ENCODE results near the gene FAM161B.
"Not testable (repeated sequence)": the region's sequence is repeated elsewhere in the genome, so short reads cannot be mapped to it uniquely, and the experiment has no call there.

The FAM161B gene

DNA sequence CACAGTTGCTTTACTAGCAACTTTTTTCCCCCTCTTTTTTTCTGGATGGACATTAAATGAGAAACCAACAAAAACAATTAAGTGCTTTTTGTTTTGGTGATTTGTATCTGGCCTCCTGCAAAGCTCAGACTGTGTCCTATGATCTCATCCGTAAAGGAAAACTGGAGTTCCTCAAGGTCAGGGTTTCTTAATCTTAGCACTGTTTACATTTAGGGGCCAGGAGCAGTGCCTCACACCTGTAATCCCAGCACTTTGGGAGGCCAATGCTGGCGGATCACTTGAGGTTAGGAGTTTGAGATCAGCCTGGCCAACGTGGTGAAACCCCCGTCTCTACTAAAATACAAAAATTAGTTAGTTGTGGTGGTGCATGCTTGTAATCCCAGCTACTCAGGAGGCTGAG is 41.2 kb upstream of the FAM161B start:
- H3K4me3 ChIP-seq (ENCODE audit: insufficient read depth, low read length, poor library complexity, severe bottlenecking), result no peak overlapping the region
- H4K20me1 ChIP-seq (ENCODE audit: low read depth, low read length), result no peaks in the 10 kb centered on the region
- no peaks in the 10 kb centered on the region; the same call in 1 of the 2 replicates for H3K36me3 ChIP-seq (ENCODE audit: low read length)
- no peak overlapping the region for H3K9ac ChIP-seq (ENCODE audit: low read length)
- H3K27me3 ChIP-seq (ENCODE audit: low read length), result no peaks in the 10 kb centered on the region
- H3K27ac ChIP-seq (ENCODE audit: low read depth, low read length), result no peak overlapping the region
- H3F3A ChIP-seq (ENCODE audit: insufficient read depth), result peaks cover 19% of the 10 kb centered on the region
- H3K4me2 ChIP-seq (ENCODE audit: low read depth, low read length, poor library complexity, severe bottlenecking), result no peak overlapping the region
- no peaks in the 10 kb centered on the region for H3K9me2 ChIP-seq (replicated peaks; ENCODE audit: insufficient read depth, low read length)
- no peak overlapping the region for H2AFZ ChIP-seq (ENCODE audit: low read depth, low read length, severe bottlenecking)
- TF ChIP-seq EZH2phosphoT487 (conservative IDR thresholded peaks at IDR 0.05; ENCODE audit: low read length), result no peak
- TF ChIP-seq, protein P1, sequence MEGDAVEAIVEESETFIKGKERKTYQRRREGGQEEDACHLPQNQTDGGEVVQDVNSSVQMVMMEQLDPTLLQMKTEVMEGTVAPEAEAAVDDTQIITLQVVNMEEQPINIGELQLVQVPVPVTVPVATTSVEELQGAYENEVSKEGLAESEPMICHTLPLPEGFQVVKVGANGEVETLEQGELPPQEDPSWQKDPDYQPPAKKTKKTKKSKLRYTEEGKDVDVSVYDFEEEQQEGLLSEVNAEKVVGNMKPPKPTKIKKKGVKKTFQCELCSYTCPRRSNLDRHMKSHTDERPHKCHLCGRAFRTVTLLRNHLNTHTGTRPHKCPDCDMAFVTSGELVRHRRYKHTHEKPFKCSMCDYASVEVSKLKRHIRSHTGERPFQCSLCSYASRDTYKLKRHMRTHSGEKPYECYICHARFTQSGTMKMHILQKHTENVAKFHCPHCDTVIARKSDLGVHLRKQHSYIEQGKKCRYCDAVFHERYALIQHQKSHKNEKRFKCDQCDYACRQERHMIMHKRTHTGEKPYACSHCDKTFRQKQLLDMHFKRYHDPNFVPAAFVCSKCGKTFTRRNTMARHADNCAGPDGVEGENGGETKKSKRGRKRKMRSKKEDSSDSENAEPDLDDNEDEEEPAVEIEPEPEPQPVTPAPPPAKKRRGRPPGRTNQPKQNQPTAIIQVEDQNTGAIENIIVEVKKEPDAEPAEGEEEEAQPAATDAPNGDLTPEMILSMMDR (IDR thresholded peaks at IDR 0.05; ENCODE audit: insufficient read depth, low read length, poor library complexity, severe bottlenecking), result no peak
- H3K79me2 ChIP-seq (ENCODE audit: insufficient read depth, low read length), result no peaks in the 10 kb centered on the region
- H3K9me3 ChIP-seq (ENCODE audit: insufficient read depth, low read length), result no peaks in the 10 kb centered on the region

DNA sequence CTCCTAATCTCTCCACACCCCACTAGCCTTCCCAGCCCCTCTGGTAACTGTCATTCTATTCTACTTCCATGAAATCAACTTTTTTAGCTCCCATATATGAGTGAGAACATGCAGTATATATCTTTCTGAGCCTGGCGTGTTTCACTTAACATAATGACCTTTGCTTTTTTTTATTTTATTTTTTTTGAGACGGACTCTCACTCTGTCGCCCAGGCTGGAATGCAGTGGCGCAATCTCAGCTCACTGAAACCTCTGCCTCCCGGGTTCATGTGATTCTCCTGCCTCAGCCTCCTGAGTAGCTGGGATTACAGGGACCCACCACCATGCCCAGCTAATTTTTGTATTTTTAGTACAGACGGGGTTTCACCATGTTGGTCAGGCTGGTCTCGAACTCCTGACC is 38.8 kb upstream of the FAM161B start:
- H3K27ac ChIP-seq (ENCODE audit: low read depth, low read length); H3K9me3 ChIP-seq (ENCODE audit: insufficient read depth, low read length); H4K20me1 ChIP-seq (ENCODE audit: low read depth, low read length); H3K4me2 ChIP-seq (ENCODE audit: low read depth, low read length, poor library complexity, severe bottlenecking); H3K36me3 ChIP-seq (ENCODE audit: low read length); H3K9ac ChIP-seq (ENCODE audit: low read length); H3K27me3 ChIP-seq (ENCODE audit: low read length); H3K4me3 ChIP-seq (ENCODE audit: insufficient read depth, low read length, poor library complexity, severe bottlenecking); H3K79me2 ChIP-seq (ENCODE audit: insufficient read depth, low read length); H2AFZ ChIP-seq (ENCODE audit: low read depth, low read length, severe bottlenecking); H3K9me2 ChIP-seq (replicated peaks; ENCODE audit: insufficient read depth, low read length); H3F3A ChIP-seq (ENCODE audit: insufficient read depth): not testable (repeated sequence)

DNA sequence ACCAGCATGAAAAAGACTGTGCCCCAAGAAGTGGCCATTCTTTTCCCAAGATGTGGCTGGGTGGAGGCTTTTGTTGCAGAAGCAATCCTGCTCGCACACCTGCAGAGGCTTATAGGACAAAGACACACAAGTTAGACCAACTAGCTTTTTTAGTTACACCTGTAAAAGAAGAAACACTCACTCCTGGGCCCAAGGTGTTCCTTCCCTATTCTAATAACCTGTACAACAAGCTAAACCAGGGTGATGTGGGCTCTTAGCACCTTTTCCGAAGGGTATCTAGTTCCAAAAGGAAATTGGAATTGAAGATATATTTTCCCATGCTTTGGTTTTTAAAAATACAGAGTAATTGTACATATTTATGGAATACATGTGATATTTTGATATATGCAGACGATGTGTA is 38.2 kb upstream of the FAM161B start:
- Histone ChIP-seq H4K20me1 (ENCODE audit: low read depth, low read length) (no peaks in the 10 kb centered on the region), H3K9me3 (ENCODE audit: insufficient read depth, low read length) (no peaks in the 10 kb centered on the region), H3K9me2 (replicated peaks; ENCODE audit: insufficient read depth, low read length) (no peaks in the 10 kb centered on the region), H3F3A (ENCODE audit: insufficient read depth) (no peaks in the 10 kb centered on the region), H3K4me3 (ENCODE audit: insufficient read depth, low read length, poor library complexity, severe bottlenecking) (no peak overlapping the region), H3K27me3 (ENCODE audit: low read length) (no peaks in the 10 kb centered on the region), H3K36me3 (ENCODE audit: low read length) (no peaks in the 10 kb centered on the region; the same call in 1 of the 2 replicates), H2AFZ (ENCODE audit: low read depth, low read length, severe bottlenecking) (no peak overlapping the region), H3K4me2 (ENCODE audit: low read depth, low read length, poor library complexity, severe bottlenecking) (no peak overlapping the region), H3K27ac (ENCODE audit: low read depth, low read length) (no peak overlapping the region), H3K9ac (ENCODE audit: low read length) (no peak overlapping the region), H3K79me2 (ENCODE audit: insufficient read depth, low read length) (no peaks in the 10 kb centered on the region)
- TF ChIP-seq, protein P1 (IDR thresholded peaks at IDR 0.05; ENCODE audit: insufficient read depth, low read length, poor library complexity, severe bottlenecking), result no peak
- TF ChIP-seq EZH2phosphoT487 (conservative IDR thresholded peaks at IDR 0.05; ENCODE audit: low read length), result no peak

DNA sequence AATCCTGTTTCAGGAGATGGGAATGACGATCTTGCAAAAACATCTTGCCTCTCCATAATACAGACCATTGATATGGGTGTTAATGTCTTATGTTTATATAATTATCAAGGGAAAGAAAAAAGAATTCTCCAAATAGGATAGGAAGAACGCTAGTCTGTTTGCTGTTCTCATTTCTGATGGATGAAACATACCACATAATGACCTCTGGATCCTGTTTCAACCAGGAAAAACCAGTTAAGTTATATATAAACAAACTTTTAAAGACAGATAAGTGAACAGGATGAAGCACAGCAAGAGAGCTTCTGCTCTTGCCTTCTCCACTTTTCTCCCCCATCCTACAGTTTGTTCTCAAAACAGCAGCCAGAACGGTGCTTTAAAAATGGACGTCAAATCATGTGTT is 28.0 kb upstream of the FAM161B start:
- no peak overlapping the region for H3K27ac ChIP-seq (ENCODE audit: low read depth, low read length)
- no peaks in the 10 kb centered on the region for H3K9me2 ChIP-seq (replicated peaks; ENCODE audit: insufficient read depth, low read length)
- no peaks in the 10 kb centered on the region for H3K27me3 ChIP-seq (ENCODE audit: low read length)
- H3K4me3 ChIP-seq (ENCODE audit: insufficient read depth, low read length, poor library complexity, severe bottlenecking), result no peak overlapping the region
- no peak overlapping the region for H3K9ac ChIP-seq (ENCODE audit: low read length)
- H4K20me1 ChIP-seq (ENCODE audit: low read depth, low read length), result no peaks in the 10 kb centered on the region
- H3K9me3 ChIP-seq (ENCODE audit: insufficient read depth, low read length), result no peaks in the 10 kb centered on the region
- H3K79me2 ChIP-seq (ENCODE audit: insufficient read depth, low read length), result no peaks in the 10 kb centered on the region
- no peaks in the 10 kb centered on the region for H3K36me3 ChIP-seq (ENCODE audit: low read length)
- no peaks in the 10 kb centered on the region for H3F3A ChIP-seq (ENCODE audit: insufficient read depth)
- TF ChIP-seq EZH2phosphoT487 (conservative IDR thresholded peaks at IDR 0.05; ENCODE audit: low read length), result no peak
- H2AFZ ChIP-seq (ENCODE audit: low read depth, low read length, severe bottlenecking), result no peak overlapping the region
- no peak overlapping the region for H3K4me2 ChIP-seq (ENCODE audit: low read depth, low read length, poor library complexity, severe bottlenecking)

Data from SU-DHL-6 (cell line).